ENCODE measurements around the gene TBX10.

DNA sequence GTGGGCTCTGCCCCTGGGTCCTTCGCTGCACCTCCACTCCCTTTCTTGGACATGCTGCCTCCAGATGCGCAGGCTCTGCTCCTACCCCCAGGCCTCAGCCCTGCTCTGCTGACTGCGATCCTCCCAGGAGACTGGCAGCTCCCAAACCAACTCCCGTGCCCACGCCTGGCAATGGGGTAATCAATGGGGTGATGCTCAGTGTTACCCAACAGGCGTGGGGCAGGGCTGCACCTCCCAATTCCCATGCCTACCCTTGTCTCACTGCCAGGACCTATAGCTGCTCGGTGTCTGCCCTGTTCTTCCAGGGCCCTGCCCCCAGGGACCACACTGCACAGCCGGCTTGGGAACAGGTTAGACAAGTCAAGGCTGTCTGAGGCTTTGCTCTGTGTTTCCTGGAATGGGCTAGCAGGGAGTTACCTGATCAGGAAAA lies 34.9 kb upstream of the TBX10 start, which contains the start of gene ALDH3B2:
- TF ChIP-seq, protein P1, sequence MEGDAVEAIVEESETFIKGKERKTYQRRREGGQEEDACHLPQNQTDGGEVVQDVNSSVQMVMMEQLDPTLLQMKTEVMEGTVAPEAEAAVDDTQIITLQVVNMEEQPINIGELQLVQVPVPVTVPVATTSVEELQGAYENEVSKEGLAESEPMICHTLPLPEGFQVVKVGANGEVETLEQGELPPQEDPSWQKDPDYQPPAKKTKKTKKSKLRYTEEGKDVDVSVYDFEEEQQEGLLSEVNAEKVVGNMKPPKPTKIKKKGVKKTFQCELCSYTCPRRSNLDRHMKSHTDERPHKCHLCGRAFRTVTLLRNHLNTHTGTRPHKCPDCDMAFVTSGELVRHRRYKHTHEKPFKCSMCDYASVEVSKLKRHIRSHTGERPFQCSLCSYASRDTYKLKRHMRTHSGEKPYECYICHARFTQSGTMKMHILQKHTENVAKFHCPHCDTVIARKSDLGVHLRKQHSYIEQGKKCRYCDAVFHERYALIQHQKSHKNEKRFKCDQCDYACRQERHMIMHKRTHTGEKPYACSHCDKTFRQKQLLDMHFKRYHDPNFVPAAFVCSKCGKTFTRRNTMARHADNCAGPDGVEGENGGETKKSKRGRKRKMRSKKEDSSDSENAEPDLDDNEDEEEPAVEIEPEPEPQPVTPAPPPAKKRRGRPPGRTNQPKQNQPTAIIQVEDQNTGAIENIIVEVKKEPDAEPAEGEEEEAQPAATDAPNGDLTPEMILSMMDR (conservative IDR thresholded peaks at IDR 0.05; ENCODE audit: low read depth, low read length) = no peak
- no peak for TF ChIP-seq EZH2 (IDR thresholded peaks at IDR 0.05; ENCODE audit: borderline replicate concordance, low read depth, low read length, poor library complexity, severe bottlenecking)

All from A673 (cell line).